ENCODE measurements around the gene FNDC1. TPM values are rescaled to one million over a fixed set of nuclear protein-coding genes. Genes with fewer than 3 reads are reported as not detected.

The FNDC1 gene
- total and polyA plus RNA-seq, 12 donors = 0.07 to 6.2 (median 2.7) TPM

GRCh38 chr6:159155679-159156078 lies 13.5 kb upstream of the FNDC1 start:
- no peak for ATAC-seq
- Histone ChIP-seq H3K27ac (no peak overlapping the region), H3K4me3 (no peak overlapping the region), H3K36me3 (no peaks in the 10 kb centered on the region), H3K4me1 (peaks cover 0 to 4% (median 0%) of the 10 kb centered on the region in 9 donors), H3K27me3 (no peaks in the 10 kb centered on the region), H3K9me3 (peaks cover 0 to 26% (median 11%) of the 10 kb centered on the region in 11 donors)
- intact Hi-C loops (cut with DNase I) = no loop called here
- no peak for TF ChIP-seq CTCF (IDR thresholded peaks at IDR 0.05)
- 45 to 73% methylated on average over 2 of the region's 2 CpGs for WGBS, 2 donors
- DNase-seq = no peak

DNA sequence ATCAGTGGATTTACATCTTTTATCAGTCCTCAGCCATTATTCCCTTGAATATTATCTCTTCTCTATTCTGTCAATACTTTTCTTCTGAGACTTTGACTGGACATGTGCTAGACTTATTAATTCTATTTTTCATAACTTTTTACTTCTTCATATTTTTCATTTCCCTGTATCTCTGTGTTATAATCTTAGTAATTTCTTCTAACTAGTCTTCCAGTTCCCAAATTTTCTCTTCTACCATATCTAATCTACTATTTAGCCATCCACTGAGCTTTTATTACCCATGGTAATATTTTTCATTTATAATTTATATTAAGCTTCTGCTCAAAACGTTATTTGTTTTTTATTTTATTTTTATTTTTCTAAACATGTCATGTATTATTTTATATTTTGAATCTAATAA lies 13.1 kb upstream of the FNDC1 start:
- Histone ChIP-seq H3K9me3 (peaks cover 0 to 26% (median 11%) of the 10 kb centered on the region in 11 donors), H3K36me3 (no peaks in the 10 kb centered on the region), H3K27ac (no peak overlapping the region), H3K27me3 (no peaks in the 10 kb centered on the region), H3K4me1 (peaks cover 0 to 4% (median 0%) of the 10 kb centered on the region in 9 donors), H3K4me3 (no peak overlapping the region)
- DNase-seq (no peak), ATAC-seq (no peak)
- WGBS, 2 donors = 32 to 52% methylated on average over 1 of the region's 1 CpG
- no peak for TF ChIP-seq CTCF (IDR thresholded peaks at IDR 0.05)
- intact Hi-C loops (cut with DNase I) = no loop called here

DNA sequence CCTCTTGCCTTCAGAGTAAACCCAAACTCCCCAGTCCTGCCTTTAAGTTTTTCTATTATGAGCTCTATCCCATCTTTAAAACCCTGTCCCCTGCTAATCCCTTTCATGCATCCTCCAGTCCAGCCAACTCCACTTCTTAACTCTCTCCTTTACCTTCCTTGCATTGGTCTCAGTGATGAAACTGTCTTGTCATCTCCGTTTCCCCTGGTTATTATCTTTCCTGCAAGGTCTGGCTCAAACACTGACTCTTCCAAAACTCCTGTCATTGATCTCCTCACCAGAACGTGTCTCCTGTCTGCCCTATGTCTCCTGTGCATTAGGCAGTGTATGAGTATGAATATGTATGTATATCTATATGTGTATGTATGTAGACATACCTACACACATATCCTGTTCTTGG lies 11.8 kb upstream of the FNDC1 start:
- intact Hi-C loops (cut with DNase I) = no loop called here
- H3K27ac ChIP-seq = no peak overlapping the region
- H3K27me3 ChIP-seq = no peaks in the 10 kb centered on the region
- no peak for DNase-seq
- H3K9me3 ChIP-seq = peaks cover 0 to 29% (median 11%) of the 10 kb centered on the region in 11 donors
- ATAC-seq = no peak
- no peaks in the 10 kb centered on the region for H3K36me3 ChIP-seq
- no peak overlapping the region for H3K4me3 ChIP-seq
- WGBS, 2 donors = 46 to 47% methylated on average over 2 of the region's 2 CpGs
- peaks cover 0 to 4% (median 0%) of the 10 kb centered on the region in 9 donors for H3K4me1 ChIP-seq
- TF ChIP-seq CTCF (IDR thresholded peaks at IDR 0.05) = no peak

- no peak for TF ChIP-seq CTCF (IDR thresholded peaks at IDR 0.05)
- Histone ChIP-seq H3K4me3 (no peak overlapping the region), H3K27me3 (peaks cover 0 to 30% (median 18%) of the 10 kb centered on the region in 7 donors), H3K4me1 (no peaks in the 10 kb centered on the region), H3K36me3 (no peaks in the 10 kb centered on the region), H3K27ac (no peak overlapping the region), H3K9me3 (peaks cover 0 to 11% (median 0%) of the 10 kb centered on the region in 11 donors)
- DNase-seq = no peak
- 43 to 80% methylated on average over 3 of the region's 3 CpGs for WGBS, 2 donors
- intact Hi-C loops (cut with DNase I) = no loop called here
- ATAC-seq = no peak
These were observed 7.4 kb upstream of the FNDC1 start for GRCh38 chr6:159161839-159162238.

Data from heart right ventricle (tissue), 16 donors.